Epithelial cell of esophagus (primary cell): ENCODE results near the gene CCNF.
"Not testable (repeated sequence)": the region's sequence is repeated elsewhere in the genome, so short reads cannot be mapped to it uniquely, and the experiment has no call there.

Experiments used
- DNase-seq: peaks from one replicate; pipeline ENCODE4 v3.0.0; 2010; ENCODE audit warnings: low read depth
- H3K4me3 ChIP-seq: 2 replicates; pipeline ENCODE4 v1.5.1; 2011; ENCODE audit warnings: mild to moderate bottlenecking, low read length, control low read depth
- CTCF ChIP-seq: IDR thresholded peaks from 2 replicates; pipeline ENCODE4 v1.5.1; 2011; ENCODE audit warnings: low read depth, mild to moderate bottlenecking, low read length, control low read depth, inconsistent platforms; ENCODE audit not compliant: insufficient read depth; ENCODE audit errors: missing control alignments

CCNF gene

GRCh38 chr16:2476345-2476720 is 47.1 kb downstream of the CCNF start:
- DNase-seq: no peak
- TF ChIP-seq CTCF: no peak
- H3K4me3 ChIP-seq: no peak overlapping the region

DNA sequence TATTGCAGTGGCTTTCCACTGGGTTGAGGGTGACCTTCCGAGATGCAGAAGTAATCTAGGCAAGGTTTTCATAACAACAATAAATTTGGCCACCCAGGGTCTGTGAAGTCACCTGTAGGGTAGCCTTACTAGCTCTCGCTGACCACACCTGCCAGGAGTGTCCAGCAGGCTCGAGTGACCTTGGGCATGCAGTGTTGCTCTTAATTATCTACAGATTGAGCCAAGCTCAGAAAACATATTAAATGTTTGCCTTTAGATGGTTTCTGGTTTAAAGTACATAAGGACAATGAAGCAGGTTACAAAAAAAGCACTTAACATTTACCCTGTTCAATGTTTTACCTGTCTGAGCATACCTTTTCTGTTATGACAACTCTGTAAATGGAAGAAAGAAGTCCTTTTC is 47.5 kb downstream of the CCNF start:
- no peak for TF ChIP-seq CTCF
- no peak overlapping the region for H3K4me3 ChIP-seq
- DNase-seq: no peak

GRCh38 chr16:2477327-2477726 is 48.1 kb downstream of the CCNF start:
- DNase-seq: no peak
- no peak for TF ChIP-seq CTCF
- no peak overlapping the region for H3K4me3 ChIP-seq

GRCh38 chr16:2478279-2478678 is 49.0 kb downstream of the CCNF start:
- no peak for DNase-seq
- no peak for TF ChIP-seq CTCF
- no peak overlapping the region for H3K4me3 ChIP-seq

GRCh38 chr16:2479996-2480395 is 50.7 kb downstream of the CCNF start:
- H3K4me3 ChIP-seq, DNase-seq: not testable (repeated sequence)

DNA sequence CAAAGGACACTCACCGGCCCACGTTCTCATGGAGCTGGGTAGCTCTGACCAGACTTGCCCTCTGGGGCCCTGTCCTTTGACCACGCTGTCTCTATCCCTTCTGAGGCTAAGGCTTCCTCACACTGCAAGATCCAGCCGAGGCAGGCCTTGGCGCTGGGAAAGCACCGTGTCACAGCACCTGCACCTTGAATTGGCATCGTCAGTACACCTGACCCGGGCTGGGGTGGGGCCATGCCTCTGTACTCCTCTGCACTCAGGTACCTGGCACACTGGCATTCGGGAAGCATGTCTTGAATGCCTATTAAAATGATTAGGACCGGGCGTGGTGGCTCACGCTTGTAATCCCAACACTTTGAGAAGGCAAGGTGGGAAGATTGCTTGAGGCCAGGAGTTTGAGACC is 51.7 kb downstream of the CCNF start:
- no peak for DNase-seq
- no peak for TF ChIP-seq CTCF
- no peak overlapping the region for H3K4me3 ChIP-seq

DNA sequence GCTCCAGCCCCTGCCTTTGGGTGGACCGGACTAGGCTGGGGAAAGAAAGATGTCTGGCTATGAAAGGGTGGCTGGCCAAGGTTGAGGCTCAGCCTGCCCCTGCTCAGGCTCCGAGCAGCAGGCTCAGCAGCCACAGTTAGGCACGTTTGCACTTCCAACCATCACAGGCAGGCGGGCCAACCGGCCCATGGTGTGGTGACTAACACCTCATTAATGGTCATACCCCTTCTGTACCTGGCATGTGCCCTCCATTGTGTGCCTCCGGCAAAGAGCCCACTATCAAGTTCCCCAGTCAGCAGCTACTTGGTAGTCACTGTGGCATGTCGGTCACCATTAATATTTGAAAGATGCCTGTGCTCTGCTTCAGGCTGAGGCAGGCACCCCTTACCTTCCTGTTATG is 52.4 kb downstream of the CCNF start:
- no peak overlapping the region for H3K4me3 ChIP-seq
- DNase-seq: no peak
- TF ChIP-seq CTCF: no peak

DNA sequence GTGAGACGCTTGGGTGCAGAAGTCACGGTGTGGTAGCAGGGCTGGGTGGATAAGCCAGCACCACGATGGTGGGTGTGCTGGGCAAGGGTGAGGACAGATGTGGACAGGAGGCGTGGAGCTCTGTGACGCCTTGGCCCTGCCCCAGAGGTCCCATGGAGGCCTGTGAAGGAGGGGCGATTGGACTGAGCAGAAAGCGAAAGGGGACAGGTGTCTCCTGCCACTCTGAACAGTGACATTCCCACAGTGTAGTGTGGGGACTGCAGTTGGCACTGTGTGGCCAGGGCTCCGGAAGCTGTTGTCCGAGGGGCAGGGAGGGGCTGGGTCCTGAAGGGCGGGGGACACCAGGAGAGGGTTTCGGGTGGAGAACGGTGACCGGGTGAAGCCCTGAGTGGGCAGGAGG is 53.0 kb downstream of the CCNF start:
- no peak for DNase-seq
- no peak for TF ChIP-seq CTCF
- no peak overlapping the region for H3K4me3 ChIP-seq
